HepG2 (cell line): ENCODE results near the gene GPR15LG. TPM values are rescaled to one million over a fixed set of nuclear protein-coding genes. Genes with fewer than 3 reads are reported as not detected.

Experiments used
- ATAC-seq: fragments of 200-7000 bp; cut with Tn5 transposase; 3 replicates; pipeline ENCODE4 v1.9.1; 2020; ENCODE audit warnings: mild to moderate bottlenecking, moderate library complexity
- BruUV-seq: library from RNA; stranded (reverse); fragments of 400-500 nt; replicated peaks from 2 replicates; lab custom pipeline; 2021; lab: Mats Ljungman, UMichigan
- CTCF ChIA-PET: fragments of 300-600 bp; formaldehyde crosslinking; extraction: SDS; loops from one replicate; lab custom pipeline; 2021; ENCODE audit warnings: low total read pairs, inconsistent platforms, low intra/inter-chr PET ratio; lab: Yijun Ruan, JAX
- POLR2A ChIA-PET: fragments of 350-600 bp; sonication (Branson Sonifier 250); formaldehyde crosslinking; loops from one replicate; lab custom pipeline; 2020; ENCODE audit warnings: antibody characterized with exemption, inconsistent platforms; lab: Yijun Ruan, JAX
- DNase-seq: peaks from one replicate; pipeline ENCODE4 v3.0.0-alpha.2; 2015; ENCODE audit warnings: low spot score
- FAIRE-seq: peaks from 3 replicates; lab custom pipeline; 2011; peaks lifted over from hg19 to GRCh38; lab: Jason Lieb, UNC
- H2AFZ ChIP-seq: one replicate; pipeline ENCODE4 v1.6.1; 2011; ENCODE audit warnings: low read length, inconsistent platforms
- H3K27ac ChIP-seq: fragments of 300-600 bp; 3 replicates; pipeline ENCODE4 v1.8.0; 2011; ENCODE audit warnings: mixed run types, mild to moderate bottlenecking, mixed read lengths, low read length, inconsistent platforms; ENCODE audit not compliant: insufficient read depth; ENCODE audit errors: extremely low read length
- H3K27me3 ChIP-seq, 2 experiments: fragments of 200-600 bp in 1 of 2; 2 replicates in 1 of 2; 3 replicates in 1 of 2; pipeline versions ENCODE4 v1.6.0 to v1.8.0; 2011; ENCODE audit warnings: low read length in 2 of 2, mild to moderate bottlenecking in 2 of 2, moderate library complexity in 2 of 2, inconsistent platforms in 1 of 2; ENCODE audit not compliant: insufficient read depth in 2 of 2, control insufficient read depth in 1 of 2
- H3K36me3 ChIP-seq, 2 experiments: fragments of 200-600 bp in 1 of 2; replicated peaks in 1 of 2; 2 replicates in 1 of 2; 3 replicates in 1 of 2; pipeline versions ENCODE4 v1.5.1 to v1.8.0; 2011; ENCODE audit warnings: low read length in 2 of 2, inconsistent platforms in 1 of 2; ENCODE audit not compliant: insufficient read depth in 2 of 2, control insufficient read depth in 1 of 2
- H3K4me1 ChIP-seq: 2 replicates; pipeline ENCODE4 v1.5.1; 2012; ENCODE audit warnings: low read length, inconsistent platforms; ENCODE audit not compliant: insufficient read depth
- H3K4me2 ChIP-seq: 2 replicates; pipeline ENCODE4 v1.6.0; 2011; ENCODE audit warnings: low read depth, low read length, inconsistent platforms
- H3K4me3 ChIP-seq, 3 experiments: fragments of 200-600 bp in 1 of 3; sonication (generic), shearing (Covaris generic) in 1 of 3; replicated peaks in 1 of 3; 2 replicates each; pipeline ENCODE4 v1.5.1; 2011 to 2016; ENCODE audit warnings: low read length in 3 of 3, inconsistent platforms in 2 of 3, low read depth in 2 of 3, mild to moderate bottlenecking in 2 of 3, control low read depth in 1 of 3, mixed read lengths in 1 of 3; ENCODE audit not compliant: insufficient read depth in 1 of 3
- H3K79me2 ChIP-seq: one replicate; pipeline ENCODE4 v1.6.1; 2011; ENCODE audit warnings: low read length, inconsistent platforms; ENCODE audit not compliant: insufficient read depth
- H3K9ac ChIP-seq: 2 replicates; pipeline ENCODE4 v1.6.0; 2011; ENCODE audit warnings: mild to moderate bottlenecking, low read depth, low read length, inconsistent platforms; ENCODE audit not compliant: insufficient read depth
- H3K9me3 ChIP-seq: 2 replicates; pipeline ENCODE4 v1.5.1; 2012; ENCODE audit warnings: mild to moderate bottlenecking, low read length
- H4K20me1 ChIP-seq: 2 replicates; pipeline ENCODE4 v1.6.0; 2011; ENCODE audit warnings: inconsistent platforms, mild to moderate bottlenecking, low read length, moderate library complexity; ENCODE audit not compliant: insufficient read depth
- ZNF616 ChIP-seq: sonication (generic); formaldehyde crosslinking; IDR thresholded peaks from 2 replicates; pipeline ENCODE4 v1.5.0; 2020; ENCODE audit warnings: low read depth, mild to moderate bottlenecking, missing genetic modification reagents
- WGBS: methylation state at CpG from one replicate; pipeline ENCODE4 v1.1.6; 2017; ENCODE audit warnings: low lambda C conversion rate; 5-methylcytosine and 5-hydroxymethylcytosine counted together
- in situ Hi-C: cut with HindIII; loops from 2 replicates; pipeline ENCODE4 v1.10.0; 2017; ENCODE audit warnings: low pct_unique_long_range_greater_than_20kb; ENCODE audit not compliant: extremely low pct_ligation_motif_present
- intact Hi-C: fragments of 100-400 bp; cut with micrococcal nuclease; formaldehyde crosslinking; loops from one replicate; pipeline ENCODE4 v1.10.0; 2022; ENCODE audit not compliant: unreplicated experiment
- polyA plus RNA-seq, 8 experiments: library from polyadenylated mRNA; depleted of rRNA in 3 of 8; stranded (reverse) in 7 of 8; unstranded in 1 of 8; fragments of >200 nt; fragmentation: Illumina TruSeq in 4 of 8; extraction: Trizol in 4 of 8; gene quantifications; 2 replicates each; pipeline versions ENCODE4 v1.2.1 to v1.2.3, GENCODE V29; 2011 to 2016; ENCODE audit warnings: low read depth in 4 of 8, missing spikeins in 1 of 8, mixed read lengths in 1 of 8; ENCODE audit not compliant: insufficient read depth in 1 of 8
- total RNA-seq, 5 experiments: library from RNA; depleted of rRNA; stranded (reverse); fragments of >200 nt; fragmentation: Illumina TruSeq; extraction: Trizol; gene quantifications; 2 replicates each; pipeline ENCODE4 v1.2.3, GENCODE V29; 2016; ENCODE audit warnings: low read depth in 1 of 5
- TF ChIP-seq, protein P1 (sequence below): sonication (generic); formaldehyde crosslinking; IDR thresholded peaks from 2 replicates; pipeline ENCODE4 v1.8.1; 2022; ENCODE audit warnings: low read depth, mild to moderate bottlenecking, missing genetic modification reagents
- TF ChIP-seq, protein P2 (sequence below): sonication (generic); formaldehyde crosslinking; IDR thresholded peaks from 2 replicates; pipeline ENCODE4 v1.5.0; 2020; ENCODE audit warnings: mild to moderate bottlenecking, missing genetic modification reagents, borderline replicate concordance

GPR15LG gene
- total and polyA plus RNA-seq, 2 of the 13 experiments (the other 11 are each of a cell fraction or from before 2014, with no cell fraction given): not detected

DNA sequence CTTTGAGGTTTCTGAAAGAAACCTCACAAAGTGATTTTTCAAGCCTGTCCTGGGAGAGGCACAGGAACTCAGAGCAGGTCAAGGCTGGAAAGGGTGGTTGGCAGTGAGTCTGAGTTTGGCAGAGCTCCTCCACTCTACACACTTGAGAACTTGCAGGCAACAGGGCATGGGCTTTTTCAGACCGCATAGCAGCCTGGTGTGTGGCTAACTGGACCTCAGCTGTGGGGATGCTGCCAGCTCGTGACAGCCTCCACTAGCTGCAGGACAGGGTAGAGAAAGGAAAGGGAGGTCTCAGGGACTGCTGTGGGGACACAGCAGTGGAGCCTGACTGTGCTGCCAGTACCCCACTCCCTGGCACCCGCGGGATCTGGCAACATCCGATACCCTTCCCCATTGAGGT, 23.3 kb downstream of the GPR15LG start:
- no peaks in the 10 kb centered on the region for H3K79me2 ChIP-seq
- ChIA-PET CTCF (no interaction called here), POLR2A (no interaction called here)
- in situ Hi-C loops (no loop called here), intact Hi-C loops (no loop called here)
- ATAC-seq (no peak), FAIRE-seq (no peak), DNase-seq (no peak)
- no peak overlapping the region for H2AFZ ChIP-seq
- no peak overlapping the region for H3K4me3 ChIP-seq
- no peaks in the 10 kb centered on the region for H3K9me3 ChIP-seq
- H3K4me1 ChIP-seq: no peaks in the 10 kb centered on the region
- no peak overlapping the region for H3K9ac ChIP-seq
- no peak overlapping the region for H3K27ac ChIP-seq
- H4K20me1 ChIP-seq: no peaks in the 10 kb centered on the region
- no TSS peak for BruUV-seq
- no peaks in the 10 kb centered on the region for H3K36me3 ChIP-seq
- H3K27me3 ChIP-seq: peaks cover 9 to 64% of the 10 kb centered on the region in 2 experiments
- TF ChIP-seq, protein P1, sequence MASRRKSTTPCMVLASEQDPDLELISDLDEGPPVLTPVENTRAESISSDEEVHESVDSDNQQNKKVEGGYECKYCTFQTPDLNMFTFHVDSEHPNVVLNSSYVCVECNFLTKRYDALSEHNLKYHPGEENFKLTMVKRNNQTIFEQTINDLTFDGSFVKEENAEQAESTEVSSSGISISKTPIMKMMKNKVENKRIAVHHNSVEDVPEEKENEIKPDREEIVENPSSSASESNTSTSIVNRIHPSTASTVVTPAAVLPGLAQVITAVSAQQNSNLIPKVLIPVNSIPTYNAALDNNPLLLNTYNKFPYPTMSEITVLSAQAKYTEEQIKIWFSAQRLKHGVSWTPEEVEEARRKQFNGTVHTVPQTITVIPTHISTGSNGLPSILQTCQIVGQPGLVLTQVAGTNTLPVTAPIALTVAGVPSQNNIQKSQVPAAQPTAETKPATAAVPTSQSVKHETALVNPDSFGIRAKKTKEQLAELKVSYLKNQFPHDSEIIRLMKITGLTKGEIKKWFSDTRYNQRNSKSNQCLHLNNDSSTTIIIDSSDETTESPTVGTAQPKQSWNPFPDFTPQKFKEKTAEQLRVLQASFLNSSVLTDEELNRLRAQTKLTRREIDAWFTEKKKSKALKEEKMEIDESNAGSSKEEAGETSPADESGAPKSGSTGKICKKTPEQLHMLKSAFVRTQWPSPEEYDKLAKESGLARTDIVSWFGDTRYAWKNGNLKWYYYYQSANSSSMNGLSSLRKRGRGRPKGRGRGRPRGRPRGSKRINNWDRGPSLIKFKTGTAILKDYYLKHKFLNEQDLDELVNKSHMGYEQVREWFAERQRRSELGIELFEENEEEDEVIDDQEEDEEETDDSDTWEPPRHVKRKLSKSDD (CRISPR knock-in tag): no peak
- TF ChIP-seq, protein P2, sequence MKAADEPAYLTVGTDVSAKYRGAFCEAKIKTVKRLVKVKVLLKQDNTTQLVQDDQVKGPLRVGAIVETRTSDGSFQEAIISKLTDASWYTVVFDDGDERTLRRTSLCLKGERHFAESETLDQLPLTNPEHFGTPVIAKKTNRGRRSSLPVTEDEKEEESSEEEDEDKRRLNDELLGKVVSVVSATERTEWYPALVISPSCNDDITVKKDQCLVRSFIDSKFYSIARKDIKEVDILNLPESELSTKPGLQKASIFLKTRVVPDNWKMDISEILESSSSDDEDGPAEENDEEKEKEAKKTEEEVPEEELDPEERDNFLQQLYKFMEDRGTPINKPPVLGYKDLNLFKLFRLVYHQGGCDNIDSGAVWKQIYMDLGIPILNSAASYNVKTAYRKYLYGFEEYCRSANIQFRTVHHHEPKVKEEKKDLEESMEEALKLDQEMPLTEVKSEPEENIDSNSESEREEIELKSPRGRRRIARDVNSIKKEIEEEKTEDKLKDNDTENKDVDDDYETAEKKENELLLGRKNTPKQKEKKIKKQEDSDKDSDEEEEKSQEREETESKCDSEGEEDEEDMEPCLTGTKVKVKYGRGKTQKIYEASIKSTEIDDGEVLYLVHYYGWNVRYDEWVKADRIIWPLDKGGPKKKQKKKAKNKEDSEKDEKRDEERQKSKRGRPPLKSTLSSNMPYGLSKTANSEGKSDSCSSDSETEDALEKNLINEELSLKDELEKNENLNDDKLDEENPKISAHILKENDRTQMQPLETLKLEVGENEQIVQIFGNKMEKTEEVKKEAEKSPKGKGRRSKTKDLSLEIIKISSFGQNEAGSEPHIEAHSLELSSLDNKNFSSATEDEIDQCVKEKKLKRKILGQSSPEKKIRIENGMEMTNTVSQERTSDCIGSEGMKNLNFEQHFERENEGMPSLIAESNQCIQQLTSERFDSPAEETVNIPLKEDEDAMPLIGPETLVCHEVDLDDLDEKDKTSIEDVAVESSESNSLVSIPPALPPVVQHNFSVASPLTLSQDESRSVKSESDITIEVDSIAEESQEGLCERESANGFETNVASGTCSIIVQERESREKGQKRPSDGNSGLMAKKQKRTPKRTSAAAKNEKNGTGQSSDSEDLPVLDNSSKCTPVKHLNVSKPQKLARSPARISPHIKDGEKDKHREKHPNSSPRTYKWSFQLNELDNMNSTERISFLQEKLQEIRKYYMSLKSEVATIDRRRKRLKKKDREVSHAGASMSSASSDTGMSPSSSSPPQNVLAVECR (CRISPR knock-in tag): no peak
- TF ChIP-seq ZNF616 (CRISPR knock-in tag): no peak
- TF ChIP-seq, all 625 proteins: peak for 0
- WGBS: 28% methylated on average over 4 of the region's 5 CpGs
- no peak overlapping the region for H3K4me2 ChIP-seq
